ENCODE results near the gene FAM219A.
A peak's percentile ranks its signal among the peaks of the same experiment; 100 is the strongest.

Gene FAM219A, protein sequence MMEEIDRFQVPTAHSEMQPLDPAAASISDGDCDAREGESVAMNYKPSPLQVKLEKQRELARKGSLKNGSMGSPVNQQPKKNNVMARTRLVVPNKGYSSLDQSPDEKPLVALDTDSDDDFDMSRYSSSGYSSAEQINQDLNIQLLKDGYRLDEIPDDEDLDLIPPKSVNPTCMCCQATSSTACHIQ

DNA sequence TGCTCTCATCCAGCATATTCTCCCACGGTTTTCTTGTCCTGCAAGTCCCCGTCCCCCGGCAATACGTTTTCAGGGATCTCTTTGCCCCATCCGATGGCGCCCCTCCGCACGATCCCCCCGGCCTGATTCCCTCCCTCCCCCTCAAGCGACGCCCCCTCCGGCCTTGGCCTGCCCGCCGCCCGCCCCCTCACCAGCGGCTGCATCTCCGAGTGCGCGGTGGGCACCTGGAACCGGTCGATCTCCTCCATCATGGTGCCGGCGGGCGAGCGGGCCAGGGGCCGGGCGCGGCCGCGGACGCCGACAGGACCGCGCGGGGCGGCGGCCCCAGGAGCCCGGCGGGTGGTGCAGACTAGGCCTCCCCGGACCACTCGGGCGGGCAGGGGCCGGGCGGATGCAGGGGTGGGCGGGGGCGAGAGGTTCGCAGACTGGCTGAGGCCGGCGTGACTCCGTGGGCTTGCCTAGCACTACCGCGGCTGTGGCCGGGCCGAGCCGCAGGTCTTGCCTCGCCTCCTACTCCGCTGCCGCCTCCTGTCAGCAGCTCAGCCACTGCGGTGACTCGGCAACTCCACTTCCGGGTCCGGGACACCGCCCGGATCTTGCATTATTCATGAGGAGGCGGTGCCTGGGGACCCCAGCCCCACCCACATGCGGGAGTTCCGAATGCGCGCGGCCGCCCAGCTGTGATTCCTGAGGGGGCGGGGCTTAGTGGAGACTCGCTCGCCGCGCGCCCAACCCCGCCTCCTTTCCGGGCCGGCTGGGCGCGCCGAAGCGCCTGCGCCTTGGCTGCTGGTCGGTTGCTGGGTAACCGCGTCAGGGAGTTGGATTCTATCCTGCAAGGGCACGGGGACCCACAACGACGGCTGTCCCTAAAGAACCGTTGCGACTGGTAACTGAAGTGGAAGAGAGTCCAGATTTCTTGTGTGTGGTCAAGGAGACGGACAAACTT is at the start of gene FAM219A, which contains the start of gene DNAI1:
Gene FAM219A, minus strand, starts transcription at position 558 of the 946 bp plus-strand sequence. Its CDS starts 307 bp downstream, at position 251.
Gene DNAI1, plus strand, starts transcription at position 793 of the 946 bp plus-strand sequence. CDS start 201 bp downstream, outside the sequence.
- DNase-seq (ENCODE audit: low read depth, low spot score), result peak; percentile 98

DNA sequence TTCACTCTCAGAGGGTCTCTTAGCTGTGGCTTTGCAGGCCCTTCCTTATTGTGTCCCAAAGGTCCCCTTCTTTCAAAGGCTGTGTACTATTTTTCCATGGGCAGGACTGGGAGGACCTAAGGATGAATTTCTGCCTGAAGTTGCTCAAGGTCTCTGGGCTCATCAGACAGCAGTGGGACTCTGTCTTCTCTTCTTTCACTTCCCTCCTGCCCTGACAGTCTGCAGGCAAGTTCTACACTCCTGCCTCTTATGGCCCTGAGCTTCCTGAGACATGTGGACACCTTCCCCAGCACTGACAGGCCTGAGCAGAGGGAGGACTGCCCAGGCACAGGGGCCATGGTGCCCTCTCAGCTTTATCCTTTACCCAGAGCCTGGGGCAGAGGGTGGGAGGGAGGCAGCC is 49.6 kb upstream of the FAM219A start:
- DNase-seq (ENCODE audit: low read depth, low spot score), result no peak

DNA sequence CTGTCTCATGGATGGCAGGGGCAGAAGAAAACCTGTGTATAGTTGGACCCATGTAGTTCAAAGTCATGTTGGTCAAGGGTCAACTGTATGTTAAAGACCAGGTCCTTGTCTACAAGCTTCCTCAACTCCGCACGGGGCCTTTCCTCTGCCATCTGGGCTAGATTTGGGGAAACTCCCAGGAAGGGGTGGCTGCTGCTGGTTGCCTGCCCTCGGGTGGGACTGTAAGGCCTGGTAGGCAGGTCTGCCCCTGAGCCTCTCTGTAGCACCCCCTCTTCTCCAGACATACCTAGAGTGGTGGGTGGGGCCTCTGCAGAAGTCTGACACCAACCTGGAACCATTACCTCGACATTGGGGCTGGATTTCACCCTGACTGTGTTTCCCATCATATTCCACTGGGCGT is 49.2 kb upstream of the FAM219A start:
- DNase-seq (ENCODE audit: low read depth, low spot score), result no peak

DNA sequence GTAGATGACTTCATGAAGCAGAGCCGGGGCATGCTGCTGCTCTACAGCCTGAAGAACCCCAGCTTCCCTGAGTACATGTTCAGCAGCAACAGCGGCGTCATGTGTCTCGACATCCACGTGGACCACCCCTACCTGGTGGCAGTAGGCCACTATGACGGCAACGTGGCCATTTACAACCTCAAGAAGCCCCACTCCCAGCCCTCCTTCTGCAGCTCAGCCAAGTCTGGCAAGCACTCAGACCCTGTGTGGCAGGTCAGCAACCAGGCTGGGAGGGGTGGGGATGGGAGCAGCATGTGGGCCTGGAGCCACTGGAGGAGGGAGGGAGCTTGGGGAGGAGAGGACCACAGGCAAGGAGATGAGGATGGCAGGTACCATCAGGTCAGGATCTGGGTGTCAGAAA is 48.3 kb upstream of the FAM219A start:
- no peak for DNase-seq (ENCODE audit: low read depth, low spot score)

DNA sequence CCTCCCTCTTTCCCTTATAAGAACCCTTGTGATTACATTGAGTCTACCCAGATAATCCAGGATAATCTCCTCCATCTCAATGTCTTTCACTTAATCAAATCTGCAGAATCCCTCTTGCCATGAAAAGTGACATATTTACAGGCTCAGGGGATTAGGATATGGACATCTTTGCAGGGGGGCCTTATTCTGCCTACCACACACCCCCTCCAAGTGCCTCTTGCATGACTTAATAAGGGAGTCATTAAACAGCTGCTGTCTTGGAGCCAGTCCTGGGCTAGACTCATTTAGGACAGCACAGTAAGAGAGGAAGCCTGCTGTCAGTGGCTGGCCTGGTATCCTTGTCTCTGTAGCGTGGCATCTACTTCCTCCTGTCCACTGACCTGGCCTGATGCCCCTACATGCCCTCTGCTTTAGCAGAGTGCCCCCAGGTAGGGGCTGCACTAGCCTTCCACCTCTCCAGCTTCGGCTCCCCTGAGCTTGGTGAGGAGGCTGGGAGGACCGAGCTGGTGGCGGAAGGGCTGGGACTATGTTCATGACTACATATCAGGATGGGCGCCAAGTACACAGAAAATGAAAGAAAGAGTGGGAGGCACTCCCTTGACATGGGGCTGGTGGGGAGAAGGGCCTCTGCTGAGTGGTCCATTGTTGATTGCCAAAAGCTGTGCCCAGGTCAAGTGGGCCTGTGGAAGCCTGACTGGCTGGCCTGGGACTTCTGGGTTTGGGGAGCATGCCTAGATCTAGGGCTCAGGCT is 47.2 kb upstream of the FAM219A start:
- DNase-seq (ENCODE audit: low read depth, low spot score), result no peak

DNA sequence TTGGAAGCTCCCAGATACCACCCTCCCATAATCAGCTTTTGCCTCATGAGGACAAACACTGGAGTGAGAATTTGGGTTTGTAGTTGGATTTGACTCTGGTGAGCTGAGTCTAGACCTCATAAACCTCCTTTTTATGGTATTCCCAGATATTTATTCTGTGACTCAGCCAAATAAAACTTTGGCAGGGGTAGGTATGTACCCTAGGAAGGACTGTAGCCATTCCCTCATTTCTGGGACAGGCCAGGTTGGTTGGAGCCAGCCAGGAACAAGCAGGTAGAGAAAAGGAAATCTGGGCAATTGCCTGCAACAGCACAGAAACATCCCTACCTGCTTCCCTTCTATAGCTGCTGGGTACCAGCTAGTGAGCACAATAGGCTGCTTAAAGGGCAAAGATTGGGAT is 45.0 kb upstream of the FAM219A start:
- DNase-seq (ENCODE audit: low read depth, low spot score), result no peak

DNA sequence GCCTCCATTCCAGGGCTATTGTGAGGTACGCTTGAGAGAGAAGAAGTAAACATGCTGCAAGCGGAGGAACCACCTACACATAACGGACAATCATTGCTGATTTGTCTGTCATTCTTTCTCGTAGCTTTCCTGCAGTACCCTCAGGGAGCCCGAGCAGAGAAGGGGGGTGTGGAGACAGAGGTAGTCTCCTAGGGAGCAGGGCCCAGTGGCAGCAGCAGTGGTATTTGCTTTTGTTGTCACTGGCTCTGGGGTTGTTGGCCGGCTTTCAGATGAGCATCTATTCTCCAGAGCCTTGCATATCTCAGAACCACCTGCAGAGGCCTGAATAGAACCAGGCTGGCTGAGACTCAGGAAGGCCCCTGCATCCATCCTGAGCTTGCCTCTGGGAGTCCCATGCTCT is 44.5 kb upstream of the FAM219A start:
- no peak for DNase-seq (ENCODE audit: low read depth, low spot score)

DNA sequence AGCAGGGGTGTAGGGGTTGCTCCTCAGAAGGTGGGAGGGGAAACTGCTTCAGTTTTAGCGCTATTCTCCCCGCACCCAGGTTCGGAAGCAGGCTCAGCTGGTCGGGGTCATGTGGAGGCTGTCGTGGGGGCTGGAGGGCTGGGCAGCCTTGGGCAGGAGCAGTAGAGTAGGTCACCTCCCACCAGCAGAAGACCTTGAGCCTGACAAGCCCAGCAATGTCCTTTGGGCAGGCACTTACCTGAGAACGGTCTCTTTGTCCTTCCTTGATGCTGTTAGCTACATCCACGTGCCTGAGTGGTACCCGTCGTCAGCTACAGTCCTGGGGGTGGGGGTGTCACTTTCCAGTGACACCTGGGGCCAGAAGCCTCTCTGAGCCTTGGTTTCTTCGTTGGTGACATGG is 44.1 kb upstream of the FAM219A start:
- DNase-seq (ENCODE audit: low read depth, low spot score), result no peak

DNA sequence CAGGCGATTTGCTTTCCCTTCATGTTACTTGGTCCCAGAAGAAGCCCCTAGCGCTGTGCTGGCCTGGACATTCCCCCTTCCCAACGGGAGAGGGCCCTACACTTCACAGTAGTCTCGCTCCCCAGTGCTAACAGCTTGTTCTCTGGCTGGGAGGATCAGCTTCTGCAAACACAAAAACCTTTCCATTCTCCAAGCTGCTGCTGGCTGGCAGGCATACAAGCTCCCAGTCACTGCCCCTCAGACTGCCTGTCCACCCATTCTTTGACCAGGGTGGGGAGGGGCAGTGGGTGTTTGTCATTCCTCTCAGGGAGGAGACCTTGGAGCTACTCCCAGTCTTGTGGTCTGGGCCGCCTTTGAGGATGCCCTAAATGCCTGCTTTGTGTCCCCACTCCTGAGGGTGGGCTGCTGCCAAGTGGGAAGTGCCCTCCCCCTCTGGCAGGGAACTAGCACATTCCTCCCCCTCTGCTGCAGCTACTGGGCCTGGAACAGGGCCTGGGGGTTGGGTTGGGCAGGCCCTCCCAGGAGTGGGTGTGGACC is 43.6 kb upstream of the FAM219A start:
- no peak for DNase-seq (ENCODE audit: low read depth, low spot score)

DNA sequence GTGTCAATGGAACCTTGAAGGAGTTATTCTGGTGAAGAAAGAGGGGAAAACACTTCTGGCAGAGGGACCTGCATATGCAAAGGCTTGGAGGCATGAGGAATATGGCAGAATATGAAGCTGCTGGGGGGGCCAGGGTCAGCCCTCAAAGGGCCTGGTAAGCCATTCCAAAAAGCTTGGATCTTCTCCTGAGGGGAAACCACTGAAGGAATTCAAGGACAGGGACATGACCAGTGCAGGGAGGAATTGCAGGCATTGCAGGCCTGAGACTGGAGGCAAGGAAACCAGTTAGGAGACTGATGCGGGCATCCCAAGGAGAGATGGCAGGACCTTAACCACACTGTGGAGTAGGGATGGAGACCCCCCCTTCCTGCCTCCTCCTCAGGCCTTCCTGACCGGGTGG is 43.0 kb upstream of the FAM219A start:
- DNase-seq (ENCODE audit: low read depth, low spot score), result no peak

DNA sequence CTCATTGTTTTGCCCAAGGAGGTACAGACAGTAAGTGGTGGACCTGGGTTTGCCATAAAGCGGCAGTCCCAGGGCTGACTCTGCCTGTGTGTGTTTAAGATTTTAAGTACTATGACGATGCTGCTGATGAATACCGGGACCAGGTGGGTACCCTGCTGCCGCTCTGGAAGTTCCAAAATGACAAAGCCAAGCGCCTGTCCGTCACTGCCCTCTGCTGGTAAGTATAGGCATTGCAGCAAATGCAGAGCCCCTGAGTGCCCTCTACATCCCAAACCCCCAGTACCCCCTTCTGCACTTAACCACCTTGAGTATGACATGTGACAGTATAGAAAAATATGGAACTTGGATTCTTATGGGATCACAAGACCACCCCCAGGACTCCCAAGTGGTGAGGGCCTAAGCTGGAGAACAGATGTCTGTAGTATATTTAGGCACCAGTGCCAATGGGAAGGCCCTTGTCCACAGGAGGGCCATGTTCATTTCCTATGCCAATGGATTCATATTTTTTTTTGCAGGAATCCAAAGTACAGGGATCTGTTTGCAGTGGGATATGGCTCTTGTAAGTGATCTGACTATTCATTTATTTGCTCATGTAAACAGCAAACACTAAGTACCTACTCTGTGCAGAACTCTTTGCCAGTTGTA is 42.4 kb upstream of the FAM219A start:
- DNase-seq (ENCODE audit: low read depth, low spot score), result peak; percentile 63

DNA sequence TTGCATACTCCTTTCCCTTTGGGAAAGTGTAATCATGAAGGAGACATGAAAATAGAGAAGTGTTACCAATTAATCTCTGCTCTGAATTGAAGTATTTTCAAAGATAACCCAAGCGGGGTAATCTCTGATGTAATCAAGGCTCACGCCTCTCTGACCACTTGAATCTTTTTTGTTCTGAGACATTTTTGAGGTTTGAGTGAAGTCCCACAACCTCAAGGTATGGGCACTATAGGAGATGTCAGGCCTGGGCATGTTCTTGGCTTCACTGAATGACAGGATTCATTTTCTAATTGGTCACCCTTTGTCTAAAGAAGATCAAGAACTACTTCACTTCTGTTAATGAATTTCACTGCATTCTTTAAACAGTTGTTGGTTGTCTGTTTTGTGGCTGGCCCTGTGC is 40.7 kb upstream of the FAM219A start:
- no peak for DNase-seq (ENCODE audit: low read depth, low spot score)

DNA sequence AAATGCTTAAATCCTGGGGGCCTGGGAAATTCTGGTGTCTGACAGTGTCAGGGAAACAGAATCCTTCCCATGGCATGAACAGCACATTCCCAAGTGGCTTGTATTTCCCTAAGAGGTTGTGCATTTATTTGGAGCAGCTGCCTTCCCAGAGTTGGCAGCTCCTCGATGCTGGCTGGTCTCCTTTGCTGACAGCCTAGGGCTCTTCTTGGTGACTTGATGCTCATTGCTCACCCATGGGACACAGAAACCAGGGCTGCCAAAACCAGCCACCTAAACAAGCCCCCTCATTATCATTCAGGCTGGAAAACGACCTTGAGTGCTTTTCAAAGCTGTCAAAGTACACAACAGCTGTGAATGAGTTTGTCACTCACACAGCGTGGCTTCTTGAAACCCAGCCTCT is 40.2 kb upstream of the FAM219A start:
- DNase-seq (ENCODE audit: low read depth, low spot score), result no peak

DNA sequence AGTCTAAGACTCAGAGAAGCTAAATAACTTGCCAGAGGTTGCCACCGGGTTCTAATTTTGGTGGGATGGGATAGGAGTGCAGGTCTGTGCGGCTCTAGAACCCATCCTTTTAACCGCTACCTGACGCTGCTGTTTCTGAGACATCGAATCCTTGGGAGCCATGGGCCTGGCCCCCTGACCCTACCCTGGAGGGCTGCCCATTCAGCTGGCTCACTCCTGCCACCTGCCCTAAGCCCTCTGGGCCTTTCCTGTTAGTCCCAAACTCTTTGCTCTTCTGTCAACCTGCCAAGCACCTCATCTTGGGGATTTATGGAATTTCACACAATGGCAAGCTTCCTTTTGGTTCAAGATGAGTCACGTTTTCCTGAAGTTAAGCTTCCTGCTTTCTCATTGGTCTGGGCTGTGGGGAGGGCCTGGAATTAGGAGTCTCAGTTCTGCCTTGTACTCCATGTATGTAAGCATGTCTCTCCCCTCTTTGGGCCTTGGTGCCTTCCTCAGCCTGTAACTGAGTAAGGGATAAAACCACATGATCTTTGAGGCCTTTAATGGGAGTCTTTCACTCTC is 37.9 kb upstream of the FAM219A start:
- DNase-seq (ENCODE audit: low read depth, low spot score), result no peak

DNA sequence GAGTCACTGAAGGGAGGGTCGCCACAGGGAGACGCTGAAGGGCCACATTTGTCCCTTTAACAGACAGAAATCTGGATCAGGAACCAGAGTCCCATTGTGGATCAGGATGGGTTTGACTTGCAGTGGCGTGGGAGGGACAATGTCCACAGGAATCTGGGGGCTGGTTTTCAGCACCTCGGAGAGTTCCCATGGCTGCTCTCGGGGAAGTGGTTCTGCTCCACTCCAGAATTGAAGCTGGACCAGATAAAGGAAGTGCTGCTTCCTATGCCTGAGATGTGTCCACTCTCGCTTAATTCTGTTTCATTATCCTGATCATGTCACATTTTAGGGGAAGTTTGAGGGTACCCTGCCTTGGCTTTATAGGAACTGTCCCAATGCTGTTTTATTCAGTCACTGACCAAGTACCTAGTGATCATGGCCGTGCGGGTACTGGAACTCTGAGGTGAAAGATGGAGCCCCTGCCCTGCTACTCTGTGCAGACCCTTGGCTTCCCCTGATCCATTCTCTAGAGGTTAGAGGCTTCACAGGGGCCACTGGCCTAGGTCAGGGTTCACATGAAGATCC is 35.7 kb upstream of the FAM219A start:
- no peak for DNase-seq (ENCODE audit: low read depth, low spot score)

DNA sequence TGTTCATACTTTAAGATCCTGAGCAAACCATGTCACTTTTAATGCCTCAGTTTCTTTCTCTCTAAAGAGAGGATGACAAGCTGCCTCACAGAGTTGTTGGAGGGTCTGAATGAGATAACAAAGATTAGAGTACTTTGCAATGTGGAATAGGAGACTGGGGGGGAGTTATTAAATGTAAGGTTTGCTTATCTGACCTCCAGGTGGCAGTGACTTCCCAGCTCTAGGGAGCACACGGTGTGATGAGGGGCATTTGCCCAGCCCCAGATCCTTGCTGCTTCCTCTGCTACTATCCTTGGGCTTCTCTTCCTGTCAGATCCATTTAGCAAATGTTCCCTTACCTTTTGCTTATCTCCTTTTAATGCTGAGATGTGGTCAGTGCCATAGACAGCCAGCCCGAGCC is 33.7 kb upstream of the FAM219A start:
- no peak for DNase-seq (ENCODE audit: low read depth, low spot score)

DNA sequence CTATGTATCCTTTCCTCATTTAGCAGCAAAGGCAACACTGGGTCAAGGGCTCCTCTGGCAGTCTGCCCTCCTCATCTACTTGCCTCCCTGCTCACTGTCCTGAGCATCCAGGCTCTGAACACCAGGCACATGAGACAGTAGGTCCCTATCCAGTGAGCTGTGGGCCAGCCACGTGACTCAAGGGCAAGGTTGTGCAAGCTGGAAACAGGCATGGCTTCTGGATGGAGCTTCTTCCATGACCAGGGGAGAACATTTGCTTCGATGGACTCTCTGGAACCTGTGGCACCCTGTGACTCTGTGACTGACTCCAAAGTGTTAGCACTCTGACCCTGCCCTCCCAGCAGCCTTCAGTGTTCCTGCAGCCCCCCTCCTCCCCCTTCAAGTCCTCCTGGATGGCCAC is 33.2 kb upstream of the FAM219A start:
- DNase-seq (ENCODE audit: low read depth, low spot score), result no peak

DNA sequence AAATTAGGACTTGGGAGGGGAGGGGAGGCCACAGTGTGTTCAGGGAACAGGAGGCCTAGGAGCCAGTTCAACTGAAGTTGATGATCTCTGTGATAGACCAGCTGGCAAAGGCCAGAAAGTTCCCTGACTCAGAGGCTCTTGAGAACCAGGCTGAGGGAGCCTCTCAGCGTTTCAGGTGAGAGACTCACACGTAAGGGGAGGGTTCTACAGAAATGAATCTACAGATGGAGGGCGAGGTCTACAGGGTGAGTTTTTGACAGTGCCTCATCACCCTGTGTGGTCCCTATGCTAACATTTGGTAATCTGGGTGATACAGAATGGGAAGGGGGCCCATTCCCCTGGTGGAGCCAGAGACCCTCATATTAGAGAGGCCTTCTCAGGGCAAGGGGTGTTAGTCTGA is 32.4 kb upstream of the FAM219A start:
- no peak for DNase-seq (ENCODE audit: low read depth, low spot score)

DNA sequence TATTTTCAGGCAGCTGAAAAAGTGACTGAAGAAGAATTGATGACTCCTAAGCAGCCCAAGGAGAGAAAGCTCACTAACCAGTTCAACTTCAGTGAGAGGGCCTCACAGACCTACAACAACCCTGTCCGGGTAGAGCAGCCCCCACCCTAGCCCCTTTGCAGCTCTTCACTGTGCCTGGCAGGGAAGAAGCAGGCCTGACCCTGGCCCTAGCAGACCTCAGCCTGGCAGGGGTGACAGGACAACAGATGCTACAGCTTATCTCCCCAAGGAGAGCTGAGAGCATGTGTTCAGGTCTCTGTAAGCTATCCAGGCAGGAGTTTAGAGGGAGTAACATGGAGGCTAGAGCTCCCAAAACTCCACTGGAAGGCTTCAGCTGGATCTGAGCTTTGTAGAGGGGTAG is 32.0 kb upstream of the FAM219A start:
- no peak for DNase-seq (ENCODE audit: low read depth, low spot score)

DNA sequence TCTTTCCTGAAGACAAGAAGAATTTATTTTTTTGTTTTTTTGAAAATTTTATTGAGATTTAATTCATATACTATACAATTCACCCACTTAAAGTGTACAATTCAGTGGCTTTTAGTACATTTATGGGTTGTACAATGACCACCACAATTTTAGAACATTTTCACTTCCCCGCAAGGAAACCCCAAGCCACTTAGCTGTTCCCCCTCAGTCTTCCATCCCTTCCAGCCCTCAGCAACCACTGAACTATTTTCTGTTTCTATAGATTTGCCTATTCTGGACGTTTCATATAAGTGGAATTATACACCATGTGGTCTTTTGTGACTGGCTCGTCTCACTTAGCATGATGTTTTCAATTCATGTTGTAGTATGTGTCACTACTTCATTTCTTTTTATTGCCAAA is 28.2 kb upstream of the FAM219A start:
- no peak for DNase-seq (ENCODE audit: low read depth, low spot score)

DNA sequence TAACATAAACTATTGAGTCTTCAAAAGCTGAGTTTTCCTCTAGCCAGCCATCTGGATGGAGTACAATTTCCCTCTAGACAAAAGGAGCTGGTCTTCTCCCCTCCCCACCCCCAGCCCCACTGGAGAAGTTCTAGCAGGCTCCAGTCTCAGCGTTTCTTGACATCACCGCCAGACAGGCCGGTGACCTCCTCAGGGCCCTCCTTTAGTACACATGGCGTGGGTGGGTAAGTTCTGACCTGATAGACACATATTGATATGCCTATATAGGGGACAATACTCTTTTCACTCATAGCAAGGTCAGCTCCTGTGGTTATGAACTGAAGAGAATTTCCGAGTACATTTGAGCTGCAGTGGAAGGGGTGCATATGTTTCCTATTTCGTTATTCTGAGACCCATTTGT is 27.5 kb upstream of the FAM219A start:
- DNase-seq (ENCODE audit: low read depth, low spot score), result no peak

Measured in activated naive CD8-positive, alpha-beta T cell treated with anti-CD3 and anti-CD28 coated beads, Interleukin-2, amount 50 U/mL, for 16 hours (primary cell).